Neural cell (in vitro differentiated cells): ENCODE data around the gene TPSAB1. TPM values are rescaled to one million over a fixed set of nuclear protein-coding genes. Genes with fewer than 3 reads are reported as not detected.
"Not testable (repeated sequence)": the region's sequence is repeated elsewhere in the genome, so short reads cannot be mapped to it uniquely, and the experiment has no call there.

Experiments
- H2AFZ ChIP-seq: fragments of 200-600, 300-800 bp; sonication (generic), shearing (Covaris generic); 2 replicates; pipeline ENCODE4 v1.6.0; 2014; ENCODE audit warnings: low read depth, mild to moderate bottlenecking, antibody characterized with exemption, low read length, moderate library complexity
- H3F3A ChIP-seq: fragments of 200-600 bp; shearing (Covaris generic); 2 replicates; pipeline ENCODE4 v1.6.1; 2016; ENCODE audit warnings: mild to moderate bottlenecking, moderate library complexity, mixed read lengths, antibody characterized with exemption, low read length; ENCODE audit not compliant: insufficient read depth, poor library complexity, severe bottlenecking
- H3K27ac ChIP-seq: fragments of 200-600, 300-800 bp; sonication (generic), shearing (Covaris generic); 2 replicates; pipeline ENCODE4 v1.5.1; 2014; ENCODE audit warnings: mild to moderate bottlenecking, low read length, moderate library complexity
- H3K27me3 ChIP-seq: fragments of 300-800, 200-600 bp; sonication (generic), shearing (Covaris generic); 2 replicates; pipeline ENCODE4 v1.6.0; 2014; ENCODE audit warnings: mild to moderate bottlenecking, low read depth, low read length, moderate library complexity; ENCODE audit not compliant: insufficient read depth
- H3K36me3 ChIP-seq: fragments of 300-800, 200-600 bp; sonication (generic), shearing (Covaris generic); 2 replicates; pipeline ENCODE4 v1.5.1; 2014; ENCODE audit warnings: mild to moderate bottlenecking, antibody characterized with exemption, low read length, moderate library complexity; ENCODE audit not compliant: insufficient read depth
- H3K4me2 ChIP-seq: fragments of 300-800, 200-600 bp; sonication (generic), shearing (Covaris generic); 2 replicates; pipeline ENCODE4 v1.6.0; 2014; ENCODE audit warnings: mild to moderate bottlenecking, low read length
- H3K4me3 ChIP-seq: fragments of 300-800, 200-600 bp; sonication (generic), shearing (Covaris generic); 2 replicates; pipeline ENCODE4 v1.5.1; 2014; ENCODE audit warnings: mild to moderate bottlenecking, low read length, moderate library complexity
- H3K79me2 ChIP-seq: fragments of 200-600 bp; shearing (Covaris generic); replicated peaks from 2 replicates; pipeline ENCODE4 v1.6.0; 2014; ENCODE audit warnings: mild to moderate bottlenecking, low read length, moderate library complexity; ENCODE audit not compliant: insufficient read depth
- H3K9ac ChIP-seq: fragments of 300-800, 200-600 bp; sonication (generic), shearing (Covaris generic); 2 replicates; pipeline ENCODE4 v1.6.1; 2016; ENCODE audit warnings: mild to moderate bottlenecking, low read length, mixed read lengths
- H3K9me2 ChIP-seq: fragments of 200-600 bp; shearing (Covaris generic); 2 replicates; pipeline ENCODE4 v1.6.1; 2016; ENCODE audit warnings: mild to moderate bottlenecking, low read length, mixed read lengths; ENCODE audit not compliant: insufficient read depth
- H3K9me3 ChIP-seq: fragments of 200-600, 300-800 bp; sonication (generic), shearing (Covaris generic); 2 replicates; pipeline ENCODE4 v1.6.1; 2016; ENCODE audit warnings: mild to moderate bottlenecking, mixed run types, low read length, moderate library complexity, mixed read lengths
- H4K20me1 ChIP-seq: fragments of 200-600 bp; shearing (Covaris generic); 2 replicates; pipeline ENCODE4 v1.6.1; 2016; ENCODE audit warnings: mild to moderate bottlenecking, mixed run types; ENCODE audit not compliant: insufficient read depth
- EP300 ChIP-seq: fragments of 450-650 bp; conservative IDR thresholded peaks from 2 replicates; pipeline ENCODE4 v1.6.1; 2014; ENCODE audit warnings: antibody characterized with exemption, mild to moderate bottlenecking, moderate library complexity; ENCODE audit not compliant: poor library complexity, severe bottlenecking
- EZH2 ChIP-seq: fragments of 200-600, 300-800 bp; shearing (Covaris generic), sonication (generic); IDR thresholded peaks from 2 replicates; pipeline ENCODE4 v1.6.1; 2014; ENCODE audit warnings: antibody characterized with exemption, low read length, borderline replicate concordance, mild to moderate bottlenecking; ENCODE audit not compliant: insufficient read depth, poor library complexity, severe bottlenecking
- MXI1 ChIP-seq: fragments of 450-650 bp; conservative IDR thresholded peaks from 2 replicates; pipeline ENCODE4 v1.6.1; 2014; ENCODE audit warnings: antibody characterized with exemption, mild to moderate bottlenecking; ENCODE audit not compliant: poor library complexity, severe bottlenecking
- POLR2AphosphoS5 ChIP-seq: IDR thresholded peaks from 2 replicates; pipeline ENCODE4 v1.6.1; 2012
- RAD21 ChIP-seq: fragments of 450-650 bp; conservative IDR thresholded peaks from 2 replicates; pipeline ENCODE4 v1.6.1; 2014; ENCODE audit warnings: antibody characterized with exemption, mild to moderate bottlenecking, moderate library complexity
- SMC3 ChIP-seq: fragments of 450-650 bp; conservative IDR thresholded peaks from 2 replicates; pipeline ENCODE4 v1.6.1; 2014; ENCODE audit warnings: antibody characterized with exemption, mild to moderate bottlenecking, moderate library complexity; ENCODE audit not compliant: poor library complexity
- TAF1 ChIP-seq: IDR thresholded peaks from 2 replicates; pipeline ENCODE4 v1.6.1; 2012; ENCODE audit warnings: low read depth
- polyA plus RNA-seq: library from polyadenylated mRNA; depleted of rRNA; stranded (reverse); fragments of >200 nt; gene quantifications from 2 replicates; pipeline ENCODE4 v1.2.3, GENCODE V29; 2014
- TF ChIP-seq, protein P1 (sequence below): IDR thresholded peaks from 2 replicates; pipeline ENCODE4 v1.6.1; 2012; ENCODE audit warnings: borderline replicate concordance
- TF ChIP-seq, protein P2 (sequence below): fragments of 450-650 bp; IDR thresholded peaks from 2 replicates; pipeline ENCODE4 v1.5.1; 2014; ENCODE audit warnings: antibody characterized with exemption, mild to moderate bottlenecking, moderate library complexity; ENCODE audit not compliant: poor library complexity, severe bottlenecking

Gene TPSAB1
- polyA plus RNA-seq, 1 donor from 2014 or later, result not detected

DNA sequence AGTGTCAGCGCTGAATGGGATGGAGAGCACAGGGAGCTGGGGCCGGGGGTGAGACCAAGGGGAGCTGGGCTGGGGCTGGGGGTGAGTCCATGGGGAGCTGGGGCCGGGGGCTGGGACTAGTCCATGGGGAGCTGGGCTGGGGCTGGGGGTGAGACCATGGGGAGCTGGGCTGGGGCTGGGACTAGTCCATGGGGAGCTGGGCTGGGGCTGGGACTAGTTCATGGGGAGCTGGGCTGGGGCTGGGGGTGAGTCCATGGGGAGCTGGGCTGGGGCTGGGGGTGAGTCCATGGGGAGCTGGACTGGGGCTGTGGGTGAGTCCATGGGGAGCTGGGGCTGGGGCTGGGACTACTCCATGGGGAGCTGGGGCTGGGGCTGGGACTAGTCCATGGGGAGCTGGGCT lies 14.3 kb downstream of the TPSAB1 start:
- not testable (repeated sequence) for H3K9ac ChIP-seq, H3K9me3 ChIP-seq, H3K4me2 ChIP-seq, H2AFZ ChIP-seq, H3K27ac ChIP-seq, H3K36me3 ChIP-seq, H4K20me1 ChIP-seq, H3K9me2 ChIP-seq, H3F3A ChIP-seq, H3K79me2 ChIP-seq, H3K4me3 ChIP-seq
- peaks cover 11% of the 10 kb centered on the region for H3K27me3 ChIP-seq

DNA sequence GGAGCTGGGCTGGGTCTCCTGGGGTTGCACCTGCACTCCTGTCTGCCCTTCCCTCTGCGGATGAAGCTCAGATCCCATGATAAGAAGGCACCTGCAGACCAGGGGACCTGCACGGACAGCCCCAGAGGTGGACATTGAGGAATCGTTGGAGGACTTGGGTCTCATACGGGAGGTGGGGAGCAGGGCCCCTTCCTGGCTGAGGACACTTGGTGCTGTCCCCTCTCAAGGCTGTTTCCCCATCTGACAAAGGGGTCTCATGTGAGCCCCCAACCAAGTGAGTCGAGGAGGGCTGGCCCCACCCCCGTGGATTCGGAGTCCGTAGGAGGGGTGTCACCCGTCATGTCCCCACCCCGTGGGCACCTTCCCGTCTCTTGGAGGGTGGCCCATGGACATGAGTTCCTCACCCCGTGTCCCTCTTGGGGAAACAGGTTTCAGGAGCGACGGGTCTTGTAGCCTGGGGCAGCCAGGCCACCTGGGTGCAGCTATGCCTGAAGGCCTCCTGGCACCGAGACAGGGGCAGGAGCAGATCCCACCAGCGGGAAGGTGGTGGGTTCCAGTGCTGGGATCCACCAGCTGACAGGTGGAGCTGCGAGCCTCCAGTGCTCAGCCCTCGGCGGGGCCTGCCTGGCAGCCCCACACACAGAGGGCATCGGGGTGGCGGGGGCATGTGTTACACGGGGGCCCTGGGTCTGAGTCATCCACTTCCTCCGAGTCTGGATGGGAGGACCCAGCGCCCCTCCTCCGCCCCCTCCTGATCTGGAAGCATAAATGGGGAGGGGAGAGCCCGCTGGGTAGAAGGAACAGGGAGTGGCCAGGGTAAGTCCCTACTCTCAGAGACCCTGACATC lies 15.0 kb downstream of the TPSAB1 start, which contains the start of gene TPSD1:
TSS of gene TPSD1 (plus strand) at position 794 of the 847 bp plus-strand sequence. CDS start 212 bp downstream, outside the sequence.
- H4K20me1 ChIP-seq, H2AFZ ChIP-seq, H3F3A ChIP-seq, H3K79me2 ChIP-seq, H3K36me3 ChIP-seq, H3K9me2 ChIP-seq, H3K4me2 ChIP-seq, H3K27ac ChIP-seq, H3K9ac ChIP-seq, H3K4me3 ChIP-seq, H3K9me3 ChIP-seq: not testable (repeated sequence)
- H3K27me3 ChIP-seq, result peaks cover 15% of the 10 kb centered on the region

DNA sequence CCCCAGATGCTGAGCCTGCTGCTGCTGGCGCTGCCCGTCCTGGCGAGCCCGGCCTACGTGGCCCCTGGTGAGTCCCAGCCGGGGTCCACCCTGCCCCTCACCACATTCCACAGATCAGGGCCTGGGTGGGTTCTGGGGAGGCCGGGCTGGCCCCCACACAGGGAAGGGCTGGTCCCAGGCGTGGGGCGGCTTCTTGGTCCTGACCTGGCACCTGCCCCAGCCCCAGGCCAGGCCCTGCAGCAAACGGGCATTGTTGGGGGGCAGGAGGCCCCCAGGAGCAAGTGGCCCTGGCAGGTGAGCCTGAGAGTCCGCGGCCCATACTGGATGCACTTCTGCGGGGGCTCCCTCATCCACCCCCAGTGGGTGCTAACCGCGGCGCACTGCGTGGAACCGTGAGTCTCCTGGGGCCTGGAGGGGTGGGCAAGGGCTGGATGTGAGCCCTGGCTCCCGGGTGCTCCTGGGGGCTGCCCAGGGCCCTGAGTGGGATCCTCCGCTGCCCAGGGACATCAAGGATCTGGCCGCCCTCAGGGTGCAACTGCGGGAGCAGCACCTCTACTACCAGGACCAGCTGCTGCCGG lies 15.9 kb downstream of the TPSAB1 start:
- H3K36me3 ChIP-seq, result not testable (repeated sequence)

DNA sequence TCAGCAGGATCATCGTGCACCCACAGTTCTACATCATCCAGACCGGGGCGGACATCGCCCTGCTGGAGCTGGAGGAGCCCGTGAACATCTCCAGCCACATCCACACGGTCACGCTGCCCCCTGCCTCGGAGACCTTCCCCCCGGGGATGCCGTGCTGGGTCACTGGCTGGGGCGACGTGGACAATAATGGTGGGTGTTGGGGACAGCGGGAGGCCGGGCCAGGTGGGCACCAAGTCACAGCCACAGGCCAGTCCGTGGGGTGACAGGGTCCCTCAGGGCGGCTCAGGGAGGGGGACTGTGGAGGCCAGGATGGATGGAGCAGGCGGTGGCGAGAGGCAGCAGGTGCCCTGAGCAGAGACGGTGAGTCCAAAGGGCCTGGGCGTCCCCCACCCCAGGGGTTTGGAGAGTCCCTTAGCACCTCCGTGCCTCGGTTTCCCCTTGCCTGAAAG lies 16.4 kb downstream of the TPSAB1 start:
- TF ChIP-seq, protein P1, sequence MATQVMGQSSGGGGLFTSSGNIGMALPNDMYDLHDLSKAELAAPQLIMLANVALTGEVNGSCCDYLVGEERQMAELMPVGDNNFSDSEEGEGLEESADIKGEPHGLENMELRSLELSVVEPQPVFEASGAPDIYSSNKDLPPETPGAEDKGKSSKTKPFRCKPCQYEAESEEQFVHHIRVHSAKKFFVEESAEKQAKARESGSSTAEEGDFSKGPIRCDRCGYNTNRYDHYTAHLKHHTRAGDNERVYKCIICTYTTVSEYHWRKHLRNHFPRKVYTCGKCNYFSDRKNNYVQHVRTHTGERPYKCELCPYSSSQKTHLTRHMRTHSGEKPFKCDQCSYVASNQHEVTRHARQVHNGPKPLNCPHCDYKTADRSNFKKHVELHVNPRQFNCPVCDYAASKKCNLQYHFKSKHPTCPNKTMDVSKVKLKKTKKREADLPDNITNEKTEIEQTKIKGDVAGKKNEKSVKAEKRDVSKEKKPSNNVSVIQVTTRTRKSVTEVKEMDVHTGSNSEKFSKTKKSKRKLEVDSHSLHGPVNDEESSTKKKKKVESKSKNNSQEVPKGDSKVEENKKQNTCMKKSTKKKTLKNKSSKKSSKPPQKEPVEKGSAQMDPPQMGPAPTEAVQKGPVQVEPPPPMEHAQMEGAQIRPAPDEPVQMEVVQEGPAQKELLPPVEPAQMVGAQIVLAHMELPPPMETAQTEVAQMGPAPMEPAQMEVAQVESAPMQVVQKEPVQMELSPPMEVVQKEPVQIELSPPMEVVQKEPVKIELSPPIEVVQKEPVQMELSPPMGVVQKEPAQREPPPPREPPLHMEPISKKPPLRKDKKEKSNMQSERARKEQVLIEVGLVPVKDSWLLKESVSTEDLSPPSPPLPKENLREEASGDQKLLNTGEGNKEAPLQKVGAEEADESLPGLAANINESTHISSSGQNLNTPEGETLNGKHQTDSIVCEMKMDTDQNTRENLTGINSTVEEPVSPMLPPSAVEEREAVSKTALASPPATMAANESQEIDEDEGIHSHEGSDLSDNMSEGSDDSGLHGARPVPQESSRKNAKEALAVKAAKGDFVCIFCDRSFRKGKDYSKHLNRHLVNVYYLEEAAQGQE, result no peak
- TF ChIP-seq POLR2AphosphoS5 (no peak), TAF1 (no peak), MXI1 (no peak), SMC3 (no peak), EP300 (no peak), RAD21 (no peak), EZH2 (no peak)
- TF ChIP-seq, protein P2, sequence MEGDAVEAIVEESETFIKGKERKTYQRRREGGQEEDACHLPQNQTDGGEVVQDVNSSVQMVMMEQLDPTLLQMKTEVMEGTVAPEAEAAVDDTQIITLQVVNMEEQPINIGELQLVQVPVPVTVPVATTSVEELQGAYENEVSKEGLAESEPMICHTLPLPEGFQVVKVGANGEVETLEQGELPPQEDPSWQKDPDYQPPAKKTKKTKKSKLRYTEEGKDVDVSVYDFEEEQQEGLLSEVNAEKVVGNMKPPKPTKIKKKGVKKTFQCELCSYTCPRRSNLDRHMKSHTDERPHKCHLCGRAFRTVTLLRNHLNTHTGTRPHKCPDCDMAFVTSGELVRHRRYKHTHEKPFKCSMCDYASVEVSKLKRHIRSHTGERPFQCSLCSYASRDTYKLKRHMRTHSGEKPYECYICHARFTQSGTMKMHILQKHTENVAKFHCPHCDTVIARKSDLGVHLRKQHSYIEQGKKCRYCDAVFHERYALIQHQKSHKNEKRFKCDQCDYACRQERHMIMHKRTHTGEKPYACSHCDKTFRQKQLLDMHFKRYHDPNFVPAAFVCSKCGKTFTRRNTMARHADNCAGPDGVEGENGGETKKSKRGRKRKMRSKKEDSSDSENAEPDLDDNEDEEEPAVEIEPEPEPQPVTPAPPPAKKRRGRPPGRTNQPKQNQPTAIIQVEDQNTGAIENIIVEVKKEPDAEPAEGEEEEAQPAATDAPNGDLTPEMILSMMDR, result no peak
- Histone ChIP-seq H3K9ac (no peak overlapping the region), H2AFZ (no peak overlapping the region), H3K27ac (no peak overlapping the region), H3K4me3 (no peak overlapping the region), H3K36me3 (no peaks in the 10 kb centered on the region), H3F3A (no peaks in the 10 kb centered on the region), H3K9me2 (no peaks in the 10 kb centered on the region), H3K79me2 (no peaks in the 10 kb centered on the region), H3K4me2 (no peak overlapping the region), H3K9me3 (no peaks in the 10 kb centered on the region), H4K20me1 (no peaks in the 10 kb centered on the region), H3K27me3 (peaks cover 15% of the 10 kb centered on the region)

More for the DNA sequence above, 15.9 kb downstream of the TPSAB1 start:
- H3F3A ChIP-seq, H3K9me3 ChIP-seq, H3K4me3 ChIP-seq, H3K79me2 ChIP-seq, H3K27ac ChIP-seq, H3K9ac ChIP-seq, H4K20me1 ChIP-seq, H3K4me2 ChIP-seq, H3K9me2 ChIP-seq, H2AFZ ChIP-seq: not testable (repeated sequence)
- peaks cover 15% of the 10 kb centered on the region for H3K27me3 ChIP-seq
